NCI-H2107 treated with DMSO at 0.1 percent for 48 hours (cell line): ENCODE results near the gene CTTN.
A peak's percentile ranks its signal among the peaks of the same experiment; 100 is the strongest.

Source experiments
- DNase-seq: peaks from one replicate; lab custom pipeline; 2025; ENCODE audit not compliant: unreplicated experiment; lab: John Stamatoyannopoulos, UW

The CTTN gene

DNA sequence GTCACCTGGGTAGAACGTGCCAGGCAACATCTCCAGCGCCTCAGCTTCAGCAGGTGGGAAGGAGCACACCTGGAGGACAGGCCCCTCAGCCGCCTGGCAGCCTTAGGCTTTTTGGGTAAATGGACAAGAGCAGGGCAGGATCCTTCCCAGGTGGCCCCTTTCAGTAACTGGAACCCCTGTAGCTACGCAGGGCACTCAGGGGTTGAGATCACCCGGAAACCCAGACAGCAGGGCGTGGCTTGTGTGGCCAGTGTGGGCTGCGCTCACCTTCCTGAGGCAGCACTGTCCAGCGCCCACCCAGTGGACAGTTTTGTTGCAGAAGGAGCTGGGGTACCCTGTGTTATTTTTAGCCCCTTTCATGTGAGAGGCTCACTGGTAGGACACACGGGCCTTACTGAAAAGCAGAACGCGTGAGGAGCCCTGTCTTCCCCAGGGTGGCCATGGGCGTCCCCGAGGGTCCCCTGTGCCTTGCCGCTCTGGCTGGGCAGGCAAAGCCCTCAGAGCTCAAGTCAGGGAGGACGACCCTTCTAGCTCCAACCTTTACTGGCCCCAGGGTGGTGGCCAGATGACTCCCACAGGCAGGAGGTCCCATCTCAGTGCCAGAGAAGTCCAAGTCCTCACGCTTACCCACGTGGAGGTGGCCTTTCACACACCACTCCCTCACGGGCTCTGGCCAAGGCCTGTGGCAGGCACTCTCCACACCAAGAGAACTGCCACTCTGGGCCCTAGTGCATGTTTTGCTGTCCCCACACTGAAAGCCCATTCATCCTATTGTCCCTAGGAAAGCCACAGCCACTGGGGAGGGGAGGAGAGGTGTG, 75.8 kb downstream of the CTTN start:
- no peak for DNase-seq

DNA sequence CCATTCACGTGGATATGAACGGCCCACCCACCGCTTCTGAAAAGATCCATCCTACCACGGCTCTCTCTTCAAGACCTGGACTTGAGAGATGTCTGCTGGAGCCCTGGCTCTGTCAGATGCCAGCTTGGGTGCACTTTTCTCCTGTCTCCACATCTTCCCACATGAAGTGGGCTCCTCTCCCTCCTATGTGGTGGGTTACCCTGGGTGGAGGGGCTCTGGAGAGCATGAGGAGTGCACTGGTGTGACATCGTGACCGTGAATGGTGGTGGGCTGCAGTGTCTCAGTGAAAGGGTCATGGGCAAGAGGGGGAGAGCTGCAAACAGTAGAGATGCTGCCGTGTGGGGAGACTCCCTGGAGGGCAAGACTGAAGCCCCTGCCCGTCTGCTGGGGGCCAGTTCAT, 76.4 kb downstream of the CTTN start:
- DNase-seq, result no peak

DNA sequence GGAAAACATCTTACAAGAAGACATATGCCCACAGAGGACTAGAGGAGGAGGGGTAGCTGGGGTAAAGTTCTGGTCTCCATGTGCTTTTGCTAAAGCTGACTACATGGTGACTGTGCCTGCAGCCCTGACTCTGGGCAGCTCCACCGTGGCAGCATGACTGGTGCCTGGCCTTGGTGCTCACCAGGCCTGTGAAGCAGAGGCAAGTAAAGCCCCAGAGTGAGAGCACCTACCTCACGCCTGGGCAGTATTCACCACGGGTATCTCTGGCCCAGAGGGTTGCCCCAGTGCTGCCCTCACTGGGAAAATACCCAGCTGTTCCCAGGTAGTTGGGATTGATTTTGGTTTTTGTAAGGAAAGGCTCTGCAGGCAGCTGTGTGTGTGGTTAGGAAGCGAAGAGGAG, 78.3 kb downstream of the CTTN start:
- no peak for DNase-seq

- no peak for DNase-seq
These were observed 78.8 kb downstream of the CTTN start for GRCh38 chr11:70477176-70477575.

- DNase-seq, result no peak
These were observed 79.3 kb downstream of the CTTN start for GRCh38 chr11:70477609-70478008.

DNA sequence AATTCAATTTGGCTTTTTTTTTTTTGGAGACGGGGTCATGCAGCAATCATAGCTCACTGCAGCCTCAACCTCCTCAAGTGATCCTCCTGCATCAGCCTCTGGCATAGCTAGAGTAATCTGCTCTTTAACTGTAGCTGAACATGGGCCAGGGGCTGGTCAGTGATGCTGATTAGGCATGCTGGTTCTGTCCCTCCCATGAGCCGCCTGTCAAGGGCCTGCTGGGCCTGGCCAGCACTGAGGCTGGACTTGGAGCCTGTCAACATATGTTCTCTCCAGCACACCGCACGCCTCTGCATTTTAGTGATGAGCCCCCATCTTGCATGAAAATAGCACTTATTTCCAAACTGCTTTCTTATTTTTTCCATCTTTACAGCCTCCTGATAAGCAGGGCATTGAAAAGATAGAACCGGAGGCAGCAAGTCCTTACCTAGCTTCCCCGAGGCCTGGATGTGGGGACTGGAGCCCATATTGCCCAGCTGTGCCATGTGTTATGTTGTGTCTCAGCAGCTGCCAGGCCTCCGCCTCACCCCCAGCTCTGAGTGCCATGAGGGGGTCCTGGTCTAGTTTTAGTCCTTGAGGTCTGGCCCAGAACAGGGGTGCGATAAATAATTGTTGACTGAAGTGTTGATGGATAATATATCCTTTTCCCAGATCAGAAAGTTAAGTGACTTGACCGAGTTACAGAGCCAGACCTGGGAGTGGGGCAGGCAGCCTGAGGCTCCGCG, 80.0 kb downstream of the CTTN start:
- no peak for DNase-seq

DNA sequence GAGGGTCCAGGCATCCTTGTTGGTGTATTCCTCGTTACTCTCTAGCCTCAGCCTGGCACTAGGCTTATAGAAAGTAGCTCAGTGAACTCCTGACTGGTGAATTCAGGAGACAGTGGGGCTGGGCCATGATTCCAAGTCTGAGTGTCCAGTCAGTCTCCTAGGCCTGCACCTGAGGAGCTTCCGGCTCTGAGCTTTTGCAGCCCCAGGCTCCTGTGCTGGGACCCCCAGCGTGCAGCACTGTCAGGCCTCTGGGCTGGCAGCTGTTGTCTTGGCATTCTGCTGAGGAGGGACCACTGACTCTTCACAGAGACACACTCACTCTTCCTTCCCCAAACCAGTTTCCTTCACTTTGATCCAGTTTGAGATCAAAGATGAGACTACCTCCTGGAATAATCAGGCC, 82.4 kb downstream of the CTTN start:
- DNase-seq, result no peak

GRCh38 chr11:70481625-70482528, 83.5 kb downstream of the CTTN start:
- no peak for DNase-seq

DNA sequence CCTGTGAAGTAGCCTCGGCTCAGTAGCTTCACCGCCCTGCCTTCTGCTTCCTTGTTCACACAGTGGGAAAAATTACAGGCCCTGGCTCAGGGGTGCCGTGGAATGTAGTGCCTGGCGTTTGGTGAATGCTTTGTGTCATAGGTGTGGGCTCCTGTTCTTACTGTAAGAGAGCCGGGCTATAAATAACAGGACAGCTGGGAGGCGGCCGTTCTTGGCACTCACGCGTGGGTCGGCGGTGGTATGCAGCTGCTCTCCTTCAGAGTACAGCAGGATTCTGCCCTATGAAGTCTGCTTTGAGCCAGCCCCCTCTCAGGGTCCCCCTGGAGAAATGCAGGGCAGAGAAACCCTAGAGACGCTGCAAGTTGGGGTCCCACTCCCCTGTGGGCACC, 84.2 kb downstream of the CTTN start:
- peak; percentile 15 for DNase-seq

- DNase-seq, result no peak
These were observed 84.9 kb downstream of the CTTN start for GRCh38 chr11:70483077-70483861.

- DNase-seq, result peak; percentile 46
These were observed 85.6 kb downstream of the CTTN start for GRCh38 chr11:70483917-70484316.

DNA sequence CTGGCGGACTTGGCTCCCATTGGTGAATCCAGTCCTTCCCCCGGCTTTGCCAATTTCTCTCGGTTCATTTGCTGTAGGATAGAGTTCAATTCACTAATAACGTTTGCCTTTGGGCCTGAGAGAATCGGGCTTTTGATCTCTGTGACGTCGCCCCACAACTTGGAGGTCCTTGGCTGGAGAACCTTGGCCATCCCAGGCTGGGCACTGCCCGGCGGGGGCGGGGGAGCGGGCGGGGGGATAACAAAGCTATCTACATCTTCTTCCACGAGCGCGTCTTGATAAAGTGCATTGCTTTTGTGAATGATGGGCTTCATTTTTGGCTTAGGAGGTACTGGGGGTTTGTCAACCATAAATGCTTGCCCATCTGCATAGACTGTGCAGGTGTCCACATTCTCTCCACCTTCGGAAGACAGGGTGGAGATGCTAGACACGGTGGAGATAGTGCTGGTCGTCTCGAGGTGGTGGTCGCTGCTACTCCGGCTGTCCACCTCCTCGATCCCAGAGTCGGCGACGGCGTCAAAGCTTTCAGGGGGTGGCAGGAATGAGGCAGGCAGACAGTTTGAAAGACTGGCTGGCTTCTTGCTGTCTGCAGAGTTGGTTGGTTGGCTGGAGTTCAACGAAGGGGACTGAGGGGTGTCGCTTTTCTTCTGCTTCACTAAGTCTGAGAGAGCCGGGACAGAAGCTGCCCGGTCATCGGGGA, 87.1 kb downstream of the CTTN start:
- DNase-seq, result no peak

DNA sequence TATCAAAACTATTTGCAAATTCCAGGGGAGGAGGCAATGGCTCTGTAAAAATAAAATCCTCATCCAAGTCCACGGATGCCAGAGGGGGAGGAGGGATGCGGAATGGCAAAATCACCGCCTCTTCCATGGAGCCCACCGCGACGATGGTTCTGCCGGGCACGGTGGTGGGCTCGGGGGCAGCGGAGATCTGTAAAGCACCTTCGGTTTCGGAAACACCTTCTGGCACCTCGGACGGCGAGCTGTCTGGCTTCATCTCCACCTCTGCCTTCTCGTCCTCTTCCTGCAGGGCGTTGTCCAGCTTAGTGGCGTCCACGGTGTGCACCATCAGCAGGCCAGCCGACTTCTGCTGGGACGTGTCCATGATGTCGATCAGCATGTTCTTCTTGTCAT, 87.7 kb downstream of the CTTN start:
- no peak for DNase-seq
